ENCODE measurements around the gene SEC16A.

SEC16A gene

DNA sequence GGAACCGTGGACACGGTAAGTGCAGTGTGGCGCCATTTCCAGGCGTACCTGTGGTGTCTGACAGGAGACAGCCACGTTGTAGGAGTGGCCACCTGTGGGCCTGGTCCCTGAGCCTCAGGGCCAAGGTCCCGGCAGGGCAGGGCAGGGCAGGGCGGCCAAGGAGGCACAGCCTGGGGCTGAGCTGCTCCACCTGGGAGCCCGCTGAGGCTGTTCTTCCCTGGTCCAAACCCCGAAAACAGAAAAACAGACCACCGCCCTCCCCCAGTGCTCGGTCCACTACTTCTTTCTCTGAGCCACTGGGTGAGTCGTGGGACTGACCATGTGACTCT lies 63.8 kb downstream of the SEC16A start:
- TF ChIP-seq, protein P1, sequence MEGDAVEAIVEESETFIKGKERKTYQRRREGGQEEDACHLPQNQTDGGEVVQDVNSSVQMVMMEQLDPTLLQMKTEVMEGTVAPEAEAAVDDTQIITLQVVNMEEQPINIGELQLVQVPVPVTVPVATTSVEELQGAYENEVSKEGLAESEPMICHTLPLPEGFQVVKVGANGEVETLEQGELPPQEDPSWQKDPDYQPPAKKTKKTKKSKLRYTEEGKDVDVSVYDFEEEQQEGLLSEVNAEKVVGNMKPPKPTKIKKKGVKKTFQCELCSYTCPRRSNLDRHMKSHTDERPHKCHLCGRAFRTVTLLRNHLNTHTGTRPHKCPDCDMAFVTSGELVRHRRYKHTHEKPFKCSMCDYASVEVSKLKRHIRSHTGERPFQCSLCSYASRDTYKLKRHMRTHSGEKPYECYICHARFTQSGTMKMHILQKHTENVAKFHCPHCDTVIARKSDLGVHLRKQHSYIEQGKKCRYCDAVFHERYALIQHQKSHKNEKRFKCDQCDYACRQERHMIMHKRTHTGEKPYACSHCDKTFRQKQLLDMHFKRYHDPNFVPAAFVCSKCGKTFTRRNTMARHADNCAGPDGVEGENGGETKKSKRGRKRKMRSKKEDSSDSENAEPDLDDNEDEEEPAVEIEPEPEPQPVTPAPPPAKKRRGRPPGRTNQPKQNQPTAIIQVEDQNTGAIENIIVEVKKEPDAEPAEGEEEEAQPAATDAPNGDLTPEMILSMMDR (IDR thresholded peaks at IDR 0.05): no peak

DNA sequence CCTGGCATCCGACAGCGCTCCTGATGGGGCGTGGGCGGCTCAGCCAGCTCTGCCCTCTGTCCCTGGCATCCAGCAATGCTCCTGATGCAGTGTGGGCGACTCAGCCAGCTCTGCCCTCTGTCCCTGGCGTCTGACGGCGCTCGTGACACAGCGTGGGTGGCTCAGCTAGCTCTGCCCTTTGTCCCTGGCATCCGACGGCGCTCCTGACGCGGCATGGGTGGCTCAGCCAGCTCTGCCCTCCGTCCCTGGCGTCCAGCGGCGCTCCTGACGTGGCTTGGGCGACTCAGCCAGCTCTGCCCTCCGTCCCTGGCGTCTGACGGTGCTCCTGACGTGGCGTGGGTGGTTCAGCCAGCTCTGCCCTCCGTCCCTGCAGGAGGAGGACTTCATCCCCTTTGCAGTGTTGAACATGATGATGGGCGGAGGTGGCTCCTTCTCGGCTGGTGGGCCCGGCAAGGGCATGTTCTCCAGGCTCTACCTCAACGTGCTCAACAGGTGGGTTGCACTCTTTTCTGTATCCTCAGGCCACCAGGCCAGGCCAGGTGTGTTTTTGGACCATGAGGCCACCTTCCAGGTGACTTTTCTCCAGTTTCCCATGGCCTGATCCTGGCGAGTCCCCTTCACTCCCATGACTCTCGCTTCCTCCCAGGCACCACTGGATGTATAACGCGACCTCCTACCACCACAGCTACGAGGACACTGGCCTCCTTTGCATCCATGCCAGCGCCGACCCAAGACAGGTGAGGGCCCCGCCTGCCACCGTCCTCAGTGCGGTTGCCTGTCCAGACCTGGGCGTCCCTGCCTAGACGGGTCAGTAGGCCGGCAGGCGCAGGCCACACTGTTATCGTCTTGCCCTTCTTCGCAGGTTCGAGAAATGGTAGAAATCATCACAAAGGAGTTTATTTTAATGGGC lies 64.4 kb downstream of the SEC16A start:
- TF ChIP-seq, protein P1 (IDR thresholded peaks at IDR 0.05): no peak

DNA sequence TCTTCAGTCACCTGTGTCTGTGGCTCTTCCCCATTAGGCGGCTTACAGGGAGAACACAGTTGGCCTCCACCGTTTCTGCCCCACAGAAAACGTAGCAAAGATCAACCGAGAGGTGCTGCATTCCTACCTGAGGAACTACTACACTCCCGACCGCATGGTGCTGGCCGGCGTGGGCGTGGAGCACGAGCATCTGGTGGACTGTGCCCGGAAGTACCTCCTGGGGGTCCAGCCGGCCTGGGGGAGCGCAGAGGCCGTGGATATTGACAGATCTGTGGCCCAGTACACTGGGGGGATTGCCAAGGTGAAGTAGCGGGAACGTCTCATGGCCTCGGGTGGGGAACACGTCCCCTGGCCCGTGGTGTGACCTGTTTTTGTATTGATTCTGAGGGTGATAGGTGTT lies 65.9 kb downstream of the SEC16A start:
- TF ChIP-seq, protein P1 (IDR thresholded peaks at IDR 0.05): no peak

DNA sequence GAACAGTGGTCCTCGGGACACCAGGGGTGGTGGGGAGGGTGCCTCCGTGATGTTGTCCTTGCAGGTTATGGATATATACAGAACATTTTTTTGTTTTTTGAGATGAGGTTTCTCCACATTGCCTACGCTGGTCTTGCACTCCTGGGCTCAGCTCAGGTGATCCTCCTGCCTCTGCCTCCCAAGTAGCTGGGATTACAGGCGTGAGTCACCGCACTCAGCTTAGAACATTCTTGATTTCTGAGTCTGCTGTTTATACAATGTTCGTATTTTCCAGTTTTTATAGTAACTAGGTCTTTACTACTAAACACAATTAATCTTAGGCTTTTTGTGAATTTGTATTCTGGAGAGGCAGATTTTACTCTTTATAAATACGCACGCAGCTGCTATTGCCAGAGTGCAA lies 66.4 kb downstream of the SEC16A start:
- TF ChIP-seq, protein P1 (IDR thresholded peaks at IDR 0.05): no peak

DNA sequence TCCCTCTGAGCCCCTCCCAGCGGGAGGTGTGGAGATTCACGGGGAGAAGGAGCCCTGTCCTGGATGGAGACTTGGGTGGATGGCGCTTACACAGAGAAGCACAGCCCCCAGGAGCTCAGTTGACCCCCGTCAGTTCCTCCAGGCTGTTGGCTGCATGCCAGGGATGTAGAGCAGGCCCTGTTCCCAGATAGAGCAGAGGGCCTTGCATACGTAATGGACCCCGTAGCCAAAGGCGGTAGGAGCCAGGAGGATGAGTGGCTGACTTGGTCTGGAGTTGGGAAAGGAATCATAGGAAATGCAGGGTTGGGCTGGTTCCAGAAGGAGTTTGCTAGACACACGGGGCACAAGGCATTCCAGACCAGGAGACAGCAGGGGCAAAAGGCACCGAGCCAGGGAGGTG lies 69.9 kb downstream of the SEC16A start:
- TF ChIP-seq, protein P1 (IDR thresholded peaks at IDR 0.05): no peak

DNA sequence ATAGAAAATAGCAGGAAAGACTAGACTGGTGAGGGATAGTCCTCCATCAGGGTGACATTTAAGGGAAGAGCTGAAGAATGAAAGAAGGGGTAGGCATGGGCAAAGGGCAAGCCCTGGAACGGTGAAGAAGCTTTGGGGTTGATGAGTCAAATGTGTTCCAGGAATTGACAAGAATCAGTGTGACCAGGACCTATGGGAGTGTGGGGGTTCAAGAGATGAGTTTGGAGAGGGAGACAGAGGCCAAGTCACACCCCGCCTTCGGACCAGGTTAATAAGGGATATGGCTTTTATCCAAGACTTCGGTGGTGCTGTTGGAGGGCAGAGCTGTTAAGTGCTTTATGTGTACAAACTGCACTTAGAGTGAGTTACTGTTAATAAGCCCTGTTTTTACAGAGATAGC lies 71.5 kb downstream of the SEC16A start:
- TF ChIP-seq, protein P1 (IDR thresholded peaks at IDR 0.05): no peak

DNA sequence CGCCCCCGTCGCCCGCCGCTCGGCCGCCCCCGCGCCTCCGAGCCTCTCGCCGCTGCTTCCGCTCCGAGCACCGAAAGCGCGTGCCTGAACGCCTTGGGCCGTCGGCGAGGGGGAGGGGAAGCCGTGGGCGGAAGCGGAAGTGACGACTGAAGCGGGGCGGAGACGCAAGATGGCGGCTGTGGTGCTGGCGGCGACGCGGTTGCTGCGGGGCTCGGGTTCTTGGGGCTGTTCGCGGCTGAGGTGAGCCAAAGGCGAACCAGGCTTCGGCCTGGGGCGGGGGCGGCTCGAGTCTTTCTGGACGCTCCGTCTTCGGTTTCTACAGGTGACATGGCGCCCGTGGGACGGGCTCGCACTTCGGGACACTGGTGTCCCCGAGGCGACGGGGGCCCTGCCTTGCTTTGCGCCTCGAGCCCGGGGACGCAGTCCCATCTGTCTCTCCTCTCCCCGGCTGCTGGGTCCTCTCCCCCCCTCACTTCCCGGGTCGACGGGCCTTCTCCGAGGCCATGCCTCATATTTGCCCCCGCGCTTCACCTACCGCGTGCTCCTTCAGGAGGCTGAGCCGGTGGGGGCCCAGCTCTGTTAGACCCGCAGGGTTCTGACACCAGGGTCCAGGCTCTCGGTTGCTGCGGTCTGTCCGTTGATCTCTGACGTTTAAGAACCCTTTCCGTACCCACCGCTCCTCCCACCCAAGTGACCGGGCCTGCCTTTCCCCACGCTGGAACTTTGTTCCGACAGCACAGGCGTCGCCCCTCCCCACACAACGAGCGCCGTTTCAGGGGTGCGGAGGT lies 72.1 kb downstream of the SEC16A start, which contains the start of the genes ENTR1 and PMPCA:
Gene ENTR1, minus strand, starts transcription at position 115 of the 788 bp plus-strand sequence. CDS start 217 bp downstream, outside the sequence.
Gene PMPCA, plus strand, starts transcription at position 159 of the 788 bp plus-strand sequence. Its CDS starts 11 bp downstream, at position 170.
- TF ChIP-seq, protein P1 (IDR thresholded peaks at IDR 0.05): no peak
